ENCODE results near the gene SEMA3G. TPM values are rescaled to one million over a fixed set of nuclear protein-coding genes. Genes with fewer than 3 reads are reported as not detected.

SEMA3G gene
- total RNA-seq, 2 donors from 2014 or later = 2.4 to 2.6 TPM

DNA sequence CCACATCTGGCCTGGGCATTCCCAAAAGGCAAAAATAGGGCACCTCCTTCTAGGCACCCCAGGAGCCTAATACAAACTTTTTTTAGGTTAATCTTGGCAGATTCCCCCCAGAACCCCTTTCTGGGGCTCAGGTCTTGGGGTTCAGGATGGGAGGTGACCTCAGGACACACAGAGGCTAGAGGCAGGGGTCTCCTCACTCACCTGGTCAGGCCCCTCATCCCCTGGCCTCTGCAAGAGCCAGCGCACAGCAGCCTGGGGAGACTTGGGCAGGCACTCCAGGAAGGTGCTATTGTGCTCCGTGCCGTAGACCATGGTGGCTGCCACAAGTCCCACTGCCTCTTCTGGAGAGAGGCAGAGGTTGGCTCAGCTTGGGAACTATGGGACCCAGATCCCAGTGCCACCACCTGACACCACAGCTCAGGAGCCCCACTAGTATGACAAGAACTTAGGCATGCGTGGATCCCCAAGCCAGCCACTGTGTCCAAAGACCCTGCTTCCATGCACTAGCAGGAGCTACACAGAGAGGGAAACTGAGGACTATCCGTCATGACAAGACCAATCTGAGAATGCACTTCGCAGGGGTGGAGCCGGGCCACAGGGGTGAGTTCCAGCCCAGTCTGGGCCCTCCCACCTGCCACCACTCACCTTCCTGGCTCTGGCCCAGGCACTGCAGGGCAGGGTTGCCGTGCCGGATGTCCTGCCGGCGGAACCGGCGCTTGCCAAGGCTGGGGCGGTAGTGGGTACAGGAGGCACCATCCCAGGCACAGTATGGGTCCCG, 7.4 kb downstream of the SEMA3G start:
- Histone ChIP-seq H3K9ac (ENCODE audit: low read depth in 2 of 2, low read length in 2 of 2) (no peak overlapping the region), H3K4me3 (no peak overlapping the region), H3K4me1 (no peaks in the 10 kb centered on the region), H3K27ac (no peak overlapping the region), H3K9me3 (no peaks in the 10 kb centered on the region), H3K36me3 (no peaks in the 10 kb centered on the region), H3K27me3 (no peaks in the 10 kb centered on the region)
- peak; percentile 75 for DNase-seq
- no peak for TF ChIP-seq CTCF (IDR thresholded peaks at IDR 0.05)
- intact Hi-C loops (cut with DNase I) = no loop called here

- H3K27me3 ChIP-seq = no peaks in the 10 kb centered on the region
- no peaks in the 10 kb centered on the region for H3K9me3 ChIP-seq
- H3K4me3 ChIP-seq = no peak overlapping the region
- DNase-seq = peak; percentile 19
- no peaks in the 10 kb centered on the region for H3K36me3 ChIP-seq
- TF ChIP-seq CTCF (IDR thresholded peaks at IDR 0.05) = no peak
- intact Hi-C loops (cut with DNase I) = no loop called here
- no peaks in the 10 kb centered on the region for H3K4me1 ChIP-seq
- peak overlapping the region in 1 of 2 donors; percentile 24 for H3K9ac ChIP-seq (ENCODE audit: low read depth in 2 of 2, low read length in 2 of 2)
- no peak overlapping the region for H3K27ac ChIP-seq
Observed at GRCh38 chr3:52436500-52437149, 8.3 kb downstream of the SEMA3G start.

DNA sequence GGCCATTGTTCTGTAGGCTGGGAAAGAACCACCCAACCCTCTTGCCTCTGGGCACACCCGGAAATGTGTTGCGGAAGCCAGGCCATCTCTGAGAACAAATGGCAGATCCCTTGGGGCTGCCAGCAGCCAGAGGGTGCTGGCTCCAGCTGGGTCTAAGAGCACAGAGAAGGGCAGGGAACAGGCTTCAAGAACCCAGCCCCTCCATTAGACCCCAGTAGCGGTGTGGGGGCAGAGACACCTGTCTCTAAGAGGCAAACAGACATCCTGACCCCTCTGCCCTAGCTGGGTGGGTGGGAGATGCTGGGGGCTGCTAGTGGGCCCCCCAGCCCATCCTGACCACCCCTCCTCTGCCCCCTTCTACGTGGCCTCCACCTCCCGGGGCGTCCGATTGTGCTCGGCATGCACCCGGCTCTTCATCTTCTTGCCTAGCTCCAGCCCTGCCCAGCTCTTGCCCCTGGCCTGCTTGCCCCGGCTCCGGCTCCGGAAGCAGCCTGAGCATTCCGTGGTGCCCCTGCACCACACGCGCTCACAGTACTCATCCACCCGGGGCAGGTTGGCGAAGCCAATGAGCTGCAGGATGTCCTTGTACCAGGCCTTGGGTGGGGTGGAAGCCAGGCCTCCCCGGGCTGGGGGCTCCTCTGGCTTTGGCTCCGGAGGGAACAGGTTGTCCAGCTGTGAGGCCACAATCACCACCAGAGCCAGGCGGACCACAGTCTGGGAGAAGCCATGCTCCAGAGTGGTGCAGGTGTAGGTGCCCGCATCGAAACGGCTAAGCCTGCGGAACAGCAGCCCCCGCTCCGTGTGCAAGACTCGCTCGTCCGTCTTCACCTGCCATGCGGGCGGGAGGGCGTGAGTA, 9.4 kb downstream of the SEMA3G start:
- no peak for TF ChIP-seq CTCF (IDR thresholded peaks at IDR 0.05)
- Histone ChIP-seq H3K4me1 (no peaks in the 10 kb centered on the region), H3K9ac (ENCODE audit: low read depth in 2 of 2, low read length in 2 of 2) (no peak overlapping the region), H3K27ac (no peak overlapping the region), H3K9me3 (no peaks in the 10 kb centered on the region), H3K4me3 (no peak overlapping the region), H3K27me3 (no peaks in the 10 kb centered on the region), H3K36me3 (no peaks in the 10 kb centered on the region)
- DNase-seq = no peak
- intact Hi-C loops (cut with DNase I) = no loop called here

GRCh38 chr3:52434491-52435115, 10.3 kb downstream of the SEMA3G start:
- no peak overlapping the region for H3K9ac ChIP-seq (ENCODE audit: low read depth in 2 of 2, low read length in 2 of 2)
- H3K4me3 ChIP-seq = no peak overlapping the region
- H3K27ac ChIP-seq = no peak overlapping the region
- TF ChIP-seq CTCF (IDR thresholded peaks at IDR 0.05) = no peak
- H3K36me3 ChIP-seq = no peaks in the 10 kb centered on the region
- H3K4me1 ChIP-seq = no peaks in the 10 kb centered on the region
- no peaks in the 10 kb centered on the region for H3K9me3 ChIP-seq
- no peaks in the 10 kb centered on the region for H3K27me3 ChIP-seq
- intact Hi-C loops (cut with DNase I) = no loop called here
- no peak for DNase-seq

GRCh38 chr3:52433996-52434479, 10.9 kb downstream of the SEMA3G start:
- Histone ChIP-seq H3K4me1 (no peaks in the 10 kb centered on the region), H3K27me3 (no peaks in the 10 kb centered on the region), H3K9ac (ENCODE audit: low read depth in 2 of 2, low read length in 2 of 2) (no peak overlapping the region), H3K4me3 (no peak overlapping the region), H3K27ac (no peak overlapping the region), H3K9me3 (no peaks in the 10 kb centered on the region), H3K36me3 (no peaks in the 10 kb centered on the region)
- no peak for TF ChIP-seq CTCF (IDR thresholded peaks at IDR 0.05)
- no peak for DNase-seq
- intact Hi-C loops (cut with DNase I) = no loop called here
